CD4-positive, alpha-beta T cell treated with Interleukin-15 for 1 hour (primary cell): ENCODE data around the gene SQSTM1.
"Not testable (repeated sequence)": the region's sequence is repeated elsewhere in the genome, so short reads cannot be mapped to it uniquely, and the experiment has no call there.

Experiments
- DNase-seq: peaks from one replicate; pipeline ENCODE4 v3.0.0-alpha.2; 2020

Gene SQSTM1

DNA sequence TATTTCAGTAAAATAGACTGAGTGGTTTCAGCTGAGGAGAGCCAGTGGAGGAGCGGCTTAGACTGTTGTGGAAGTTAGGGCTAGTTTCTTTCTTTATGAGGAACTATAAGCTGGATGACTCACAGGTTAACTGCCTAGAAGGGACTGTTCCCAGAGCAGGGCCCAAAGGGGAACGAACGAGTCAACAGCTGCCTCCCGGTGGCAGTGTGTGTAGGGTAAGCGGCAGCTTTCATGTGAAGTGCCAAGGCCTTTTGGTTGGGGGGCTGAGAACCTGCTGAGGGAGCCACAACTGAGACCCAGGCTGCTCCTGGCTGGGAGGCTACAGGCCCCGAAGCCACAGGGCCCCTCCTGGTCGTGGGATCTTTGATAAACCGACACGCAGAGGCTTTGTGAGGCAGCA lies 7.0 kb downstream of the SQSTM1 start:
- DNase-seq: peak; percentile 61

- DNase-seq: no peak
Observed at GRCh38 chr5:179828756-179829421, 8.2 kb downstream of the SQSTM1 start.

DNA sequence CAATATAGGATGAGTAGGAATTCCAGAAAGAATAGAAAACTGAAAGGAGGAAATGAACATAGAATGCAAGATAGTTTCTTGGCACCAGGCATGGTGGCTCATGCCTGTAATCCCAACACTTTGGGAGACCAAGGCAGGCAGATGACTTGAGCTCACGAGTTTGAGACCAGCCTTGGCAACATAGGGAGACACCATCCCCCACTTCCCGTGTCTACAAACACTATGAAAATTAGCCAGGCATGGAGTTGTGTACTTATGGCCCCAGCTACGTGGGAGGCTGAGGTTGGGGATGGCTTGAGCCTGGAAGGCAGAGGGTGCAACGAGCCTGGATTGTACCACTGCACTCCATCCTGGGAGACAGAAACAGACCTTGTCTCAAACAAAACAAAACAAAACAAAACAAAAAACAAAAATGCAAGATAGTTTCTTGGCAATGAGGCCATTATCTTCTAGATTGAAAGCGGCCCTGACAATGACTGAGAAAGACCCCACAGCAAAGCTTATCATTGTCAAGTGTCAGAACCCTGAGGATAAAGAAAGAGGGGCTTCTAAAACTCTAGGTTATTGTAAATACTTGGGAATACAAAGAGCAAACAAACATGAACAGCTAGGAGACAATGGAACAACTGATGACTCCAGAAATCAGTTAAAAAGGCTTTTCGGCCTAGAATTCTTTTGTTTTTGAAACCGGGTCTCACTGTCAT lies 9.2 kb downstream of the SQSTM1 start:
- DNase-seq: no peak

GRCh38 chr5:179830818-179831468 lies 10.2 kb downstream of the SQSTM1 start:
- no peak for DNase-seq

DNA sequence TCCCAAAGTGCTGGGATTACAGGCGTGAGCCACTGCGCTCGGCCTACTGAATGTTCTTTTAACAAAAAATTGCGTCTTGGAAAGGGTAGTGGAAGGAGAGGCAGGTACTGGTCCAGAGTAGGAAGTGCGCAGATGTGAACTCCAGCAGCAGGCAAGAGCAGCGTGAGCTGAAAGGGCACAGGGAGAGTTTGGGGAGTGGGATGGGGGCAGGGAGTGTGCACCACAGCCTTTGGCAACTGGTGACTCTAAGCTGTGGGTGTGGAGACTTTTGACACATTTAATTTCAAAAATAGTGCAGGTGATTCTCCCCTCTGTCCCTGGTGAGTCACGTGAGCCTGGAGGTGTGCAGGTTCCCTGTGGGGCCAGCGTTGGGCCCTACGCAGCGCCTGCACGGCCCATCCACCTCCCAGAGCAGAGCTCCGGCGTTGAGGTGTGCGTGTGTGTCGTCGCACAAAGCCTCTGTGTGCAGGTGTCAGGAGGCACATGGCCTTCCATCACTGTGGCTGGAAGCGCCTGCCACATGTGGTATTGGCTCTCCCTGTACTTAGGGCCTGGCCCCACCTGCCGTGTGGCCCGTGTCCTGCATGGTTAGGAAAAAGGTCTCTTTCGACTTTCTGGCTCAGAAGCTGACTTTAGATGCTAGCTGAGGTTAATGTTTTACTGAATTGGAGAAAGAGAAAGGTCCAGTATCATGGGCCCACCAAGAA lies 11.5 kb downstream of the SQSTM1 start:
- DNase-seq: no peak

DNA sequence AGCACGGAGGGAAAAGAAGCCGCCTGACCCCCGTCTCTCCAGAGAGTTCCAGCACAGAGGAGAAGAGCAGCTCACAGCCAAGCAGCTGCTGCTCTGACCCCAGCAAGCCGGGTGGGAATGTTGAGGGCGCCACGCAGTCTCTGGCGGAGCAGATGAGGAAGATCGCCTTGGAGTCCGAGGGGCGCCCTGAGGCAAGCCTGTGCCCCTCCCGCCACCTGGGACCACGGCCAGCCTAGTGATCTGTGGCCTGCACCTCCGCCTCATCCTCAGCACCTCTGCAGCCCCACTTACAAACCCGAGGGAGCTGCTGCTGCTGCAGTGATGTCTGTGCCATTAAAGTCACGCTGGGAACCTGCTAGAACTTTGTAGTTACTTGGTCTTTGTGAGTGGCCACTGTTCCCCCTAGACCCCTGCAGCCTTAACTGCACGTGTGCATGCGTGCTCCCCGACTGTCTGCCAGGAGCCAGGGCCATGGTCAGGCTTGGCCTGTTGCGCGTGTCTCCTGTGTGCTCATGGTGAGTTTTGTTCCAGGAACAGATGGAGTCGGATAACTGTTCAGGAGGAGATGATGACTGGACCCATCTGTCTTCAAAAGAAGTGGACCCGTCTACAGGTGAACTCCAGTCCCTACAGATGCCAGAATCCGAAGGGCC lies 12.5 kb downstream of the SQSTM1 start:
- DNase-seq: no peak

DNA sequence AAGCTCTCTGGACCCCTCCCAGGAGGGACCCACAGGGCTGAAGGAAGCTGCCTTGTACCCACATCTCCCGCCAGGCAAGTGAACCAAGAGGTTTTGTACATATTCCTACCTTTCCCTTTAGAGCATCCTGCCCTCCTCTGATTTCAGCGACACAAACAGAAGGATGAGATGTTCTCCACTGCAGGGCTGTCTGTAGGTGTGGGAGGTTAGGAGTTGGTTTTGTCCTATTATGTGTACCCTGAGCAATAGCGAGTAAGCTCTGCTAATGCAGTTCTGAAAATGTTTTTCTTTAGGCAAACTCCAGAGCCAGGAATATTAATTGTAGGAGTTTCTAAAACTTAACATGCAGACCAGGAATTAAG lies 13.0 kb downstream of the SQSTM1 start:
- DNase-seq: no peak

DNA sequence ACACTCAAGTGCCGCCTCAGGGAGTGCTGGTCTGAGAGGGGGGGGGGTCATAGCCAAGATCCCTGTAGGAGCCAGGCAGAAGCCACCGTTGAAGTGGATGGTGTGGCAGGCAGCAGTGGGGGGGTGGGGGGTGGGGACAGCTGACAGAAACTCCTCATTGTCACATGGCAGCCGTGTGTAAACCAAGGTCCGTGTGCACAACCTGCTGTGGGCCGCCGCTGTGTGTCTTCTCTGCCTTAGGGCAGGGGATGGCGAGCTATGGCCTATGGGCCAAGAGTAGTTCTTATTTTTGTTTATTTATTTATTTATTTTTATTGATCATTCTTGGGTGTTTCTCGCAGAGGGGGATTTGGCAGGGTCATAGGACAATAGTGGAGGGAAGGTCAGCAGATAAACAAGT lies 13.4 kb downstream of the SQSTM1 start:
- no peak for DNase-seq

- not testable (repeated sequence) for DNase-seq
Observed at GRCh38 chr5:179834871-179835270, 14.2 kb downstream of the SQSTM1 start.

DNA sequence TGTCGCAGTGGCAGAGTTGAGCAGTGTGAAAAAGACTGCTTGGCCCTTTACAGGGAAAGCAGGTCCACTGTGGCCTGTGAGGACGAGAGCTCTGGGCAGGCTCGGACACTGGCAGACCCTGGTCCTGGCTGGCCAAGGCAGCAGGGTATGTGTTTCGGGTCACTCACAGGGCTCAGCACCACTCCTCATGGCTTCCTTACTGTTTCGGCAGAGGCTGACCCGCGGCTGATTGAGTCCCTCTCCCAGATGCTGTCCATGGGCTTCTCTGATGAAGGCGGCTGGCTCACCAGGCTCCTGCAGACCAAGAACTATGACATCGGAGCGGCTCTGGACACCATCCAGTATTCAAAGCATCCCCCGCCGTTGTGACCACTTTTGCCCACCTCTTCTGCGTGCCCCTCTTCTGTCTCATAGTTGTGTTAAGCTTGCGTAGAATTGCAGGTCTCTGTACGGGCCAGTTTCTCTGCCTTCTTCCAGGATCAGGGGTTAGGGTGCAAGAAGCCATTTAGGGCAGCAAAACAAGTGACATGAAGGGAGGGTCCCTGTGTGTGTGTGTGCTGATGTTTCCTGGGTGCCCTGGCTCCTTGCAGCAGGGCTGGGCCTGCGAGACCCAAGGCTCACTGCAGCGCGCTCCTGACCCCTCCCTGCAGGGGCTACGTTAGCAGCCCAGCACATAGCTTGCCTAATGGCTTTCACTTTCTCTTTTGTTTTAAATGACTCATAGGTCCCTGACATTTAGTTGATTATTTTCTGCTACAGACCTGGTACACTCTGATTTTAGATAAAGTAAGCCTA lies 15.7 kb downstream of the SQSTM1 start:
- peak; percentile 70 for DNase-seq

DNA sequence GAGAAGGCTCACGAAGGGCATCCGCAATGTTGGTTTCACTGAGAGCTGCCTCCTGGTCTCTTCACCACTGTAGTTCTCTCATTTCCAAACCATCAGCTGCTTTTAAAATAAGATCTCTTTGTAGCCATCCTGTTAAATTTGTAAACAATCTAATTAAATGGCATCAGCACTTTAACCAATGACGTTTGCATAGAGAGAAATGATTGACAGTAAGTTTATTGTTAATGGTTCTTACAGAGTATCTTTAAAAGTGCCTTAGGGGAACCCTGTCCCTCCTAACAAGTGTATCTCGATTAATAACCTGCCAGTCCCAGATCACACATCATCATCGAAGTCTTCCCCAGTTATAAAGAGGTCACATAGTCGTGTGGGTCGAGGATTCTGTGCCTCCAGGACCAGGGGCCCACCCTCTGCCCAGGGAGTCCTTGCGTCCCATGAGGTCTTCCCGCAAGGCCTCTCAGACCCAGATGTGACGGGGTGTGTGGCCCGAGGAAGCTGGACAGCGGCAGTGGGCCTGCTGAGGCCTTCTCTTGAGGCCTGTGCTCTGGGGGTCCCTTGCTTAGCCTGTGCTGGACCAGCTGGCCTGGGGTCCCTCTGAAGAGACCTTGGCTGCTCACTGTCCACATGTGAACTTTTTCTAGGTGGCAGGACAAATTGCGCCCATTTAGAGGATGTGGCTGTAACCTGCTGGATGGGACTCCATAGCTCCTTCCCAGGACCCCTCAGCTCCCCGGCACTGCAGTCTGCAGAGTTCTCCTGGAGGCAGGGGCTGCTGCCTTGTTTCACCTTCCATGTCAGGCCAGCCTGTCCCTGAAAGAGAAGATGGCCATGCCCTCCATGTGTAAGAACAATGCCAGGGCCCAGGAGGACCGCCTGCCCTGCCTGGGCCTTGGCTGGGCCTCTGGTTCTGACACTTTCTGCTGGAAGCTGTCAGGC lies 16.6 kb downstream of the SQSTM1 start:
- DNase-seq: no peak

DNA sequence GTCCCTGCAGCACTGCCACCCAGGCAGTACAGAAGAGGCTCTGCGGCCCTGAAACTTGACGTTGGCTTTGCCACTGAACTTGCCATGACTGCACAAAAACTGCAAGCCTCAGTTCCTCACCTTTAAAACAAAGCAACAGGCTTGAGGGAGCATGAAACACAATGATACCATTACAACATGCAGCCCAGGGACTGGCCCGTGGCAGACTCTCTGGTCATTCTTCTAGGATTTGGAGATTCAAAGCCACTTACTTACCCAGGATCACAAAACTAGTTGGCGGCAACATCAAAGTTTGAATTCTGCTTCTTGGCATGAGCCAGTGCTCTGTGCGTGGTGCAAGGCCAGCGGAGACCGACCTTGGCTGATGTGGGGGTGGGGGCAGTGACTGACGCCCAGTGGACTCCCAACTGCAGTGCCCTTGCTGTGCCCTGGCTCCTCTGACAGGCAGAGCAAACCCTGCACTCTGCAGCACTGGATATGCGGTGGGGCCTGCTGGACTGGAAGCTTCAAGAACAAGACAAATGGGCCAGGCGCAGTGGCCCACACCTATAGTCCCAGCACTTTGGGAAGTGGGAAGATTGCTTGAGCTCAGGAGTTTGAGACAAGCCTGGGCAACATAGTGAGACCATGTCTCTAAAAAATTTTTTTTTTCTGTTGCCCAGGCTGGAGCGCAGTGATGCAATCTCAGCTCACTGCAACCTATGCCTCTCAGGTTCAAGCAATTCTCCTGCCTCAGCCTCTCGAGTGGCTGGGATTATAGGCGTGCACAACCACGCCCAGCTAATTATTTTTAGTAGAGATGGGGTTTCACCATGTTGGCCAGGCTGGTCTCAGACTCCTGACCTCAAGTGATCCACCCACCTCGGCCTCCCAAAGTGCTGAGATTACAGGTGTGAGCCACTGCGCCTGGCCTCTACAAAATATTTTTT lies 18.9 kb downstream of the SQSTM1 start:
- peak; percentile 22 for DNase-seq

- DNase-seq: no peak
Observed at GRCh38 chr5:179840321-179840720, 19.6 kb downstream of the SQSTM1 start.

DNA sequence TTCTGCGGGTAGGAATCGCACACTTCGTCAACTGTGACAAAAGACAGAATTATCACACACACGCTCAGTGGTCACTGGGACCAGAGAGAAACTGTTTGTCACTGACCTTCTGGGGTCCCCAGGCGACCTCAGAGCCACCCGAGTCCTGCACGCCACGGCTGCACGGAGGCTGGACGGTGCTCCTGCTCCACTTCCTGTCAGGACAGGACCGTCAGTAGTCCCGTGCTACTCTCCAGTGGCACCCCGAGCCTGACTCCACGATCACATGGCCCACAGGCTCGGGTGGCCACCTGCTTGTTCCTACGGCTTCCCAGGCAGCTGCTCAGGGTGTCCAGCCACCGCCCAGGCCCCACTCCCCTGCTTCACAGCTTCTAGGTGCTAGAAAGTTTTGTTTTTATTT lies 20.1 kb downstream of the SQSTM1 start:
- peak; percentile 20 for DNase-seq

GRCh38 chr5:179841621-179842020 lies 20.9 kb downstream of the SQSTM1 start:
- no peak for DNase-seq

DNA sequence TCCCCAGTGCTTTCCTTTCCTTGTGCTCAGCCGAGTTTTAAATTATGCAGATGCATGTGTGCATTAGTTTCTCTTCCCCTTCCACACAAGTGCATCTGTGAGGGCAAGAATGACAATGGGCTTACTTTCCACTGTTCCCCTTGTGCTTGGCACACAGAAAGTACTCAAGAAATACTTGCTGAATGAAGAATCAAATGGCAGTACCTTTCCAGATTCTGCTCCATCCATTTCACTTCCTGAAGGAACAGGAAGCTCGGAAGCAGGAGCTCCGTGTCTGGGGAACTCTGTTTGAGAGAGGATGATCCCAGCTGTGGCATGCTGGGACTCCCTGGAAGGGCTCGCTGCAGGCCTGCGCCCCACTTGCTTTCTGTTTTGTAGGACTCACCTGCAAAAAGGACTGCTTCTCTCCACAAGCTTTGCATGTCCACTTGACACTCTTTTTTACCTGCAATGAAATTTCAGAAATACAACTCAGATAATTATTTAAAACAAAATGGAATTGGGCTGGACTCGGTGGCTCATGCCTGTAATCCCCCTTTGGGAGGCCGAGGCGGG lies 32.4 kb downstream of the SQSTM1 start:
- no peak for DNase-seq

DNA sequence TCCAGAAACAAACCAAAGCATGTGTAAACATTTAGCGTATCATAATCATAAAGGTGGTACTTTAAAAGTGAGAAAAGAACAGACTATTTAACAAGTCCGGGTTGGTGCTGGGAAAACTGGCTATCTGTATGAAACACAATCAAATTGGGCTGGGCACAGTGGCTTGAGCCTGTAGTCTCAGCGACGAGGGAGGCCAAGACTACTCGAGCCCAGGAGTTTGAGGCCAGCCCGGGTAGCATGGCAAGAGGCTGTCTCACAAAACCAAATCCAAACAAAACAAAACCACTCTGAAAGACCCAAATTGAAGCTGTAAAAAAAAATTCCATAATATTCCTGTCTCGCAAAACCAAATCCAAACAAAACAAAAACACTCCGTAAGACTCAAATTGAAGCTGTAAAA lies 33.7 kb downstream of the SQSTM1 start:
- no peak for DNase-seq

DNA sequence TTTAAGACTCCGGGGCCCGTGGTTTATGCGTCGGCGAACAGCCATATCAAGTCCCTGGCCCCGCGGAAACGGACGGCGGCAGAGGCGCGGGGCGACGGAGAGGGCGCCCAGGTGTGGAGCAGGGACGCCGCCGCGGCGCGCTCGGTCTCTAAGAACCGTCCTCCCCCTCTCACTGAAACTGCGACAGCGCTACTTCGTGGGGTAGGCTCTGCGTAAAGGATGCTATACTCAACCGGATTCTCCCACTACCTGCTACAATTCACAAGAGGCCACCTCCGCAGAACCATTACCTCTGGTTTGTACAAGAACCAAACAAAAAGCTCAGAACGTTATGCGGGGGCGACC lies 37.5 kb downstream of the SQSTM1 start:
- no peak for DNase-seq

- DNase-seq: peak; percentile 89
Observed at GRCh38 chr5:179858586-179859427, 38.1 kb downstream of the SQSTM1 start, which contains the start of gene MRNIP. TSS of gene MRNIP (minus strand) at chr5:179858817. CDS start at chr5:179858796, 21 bp downstream.
